Osteoblast (primary cell): ENCODE data around the gene VSTM1. TPM values are rescaled to one million over a fixed set of nuclear protein-coding genes. Genes with fewer than 3 reads are reported as not detected.

Source experiments
- DNase-seq: peaks from one replicate; pipeline ENCODE4 v3.0.0; 2011; ENCODE audit warnings: low spot score, mixed read lengths; ENCODE audit not compliant: insufficient read length; ENCODE audit errors: missing footprints
- H2AFZ ChIP-seq: 2 replicates; pipeline ENCODE4 v1.6.0; 2011; ENCODE audit warnings: mild to moderate bottlenecking, low read length
- H3K27ac ChIP-seq: 2 replicates; pipeline ENCODE4 v1.5.1; 2011; ENCODE audit warnings: mild to moderate bottlenecking, low read depth, low read length, moderate library complexity
- H3K27me3 ChIP-seq: 2 replicates; pipeline ENCODE4 v1.6.0; 2012; ENCODE audit warnings: mild to moderate bottlenecking, control low read depth, inconsistent platforms, low read length, moderate library complexity; ENCODE audit not compliant: insufficient read depth
- H3K36me3 ChIP-seq: 2 replicates; pipeline ENCODE4 v1.5.1; 2011; ENCODE audit warnings: mild to moderate bottlenecking, low read length, control low read depth, moderate library complexity; ENCODE audit not compliant: insufficient read depth
- H3K4me1 ChIP-seq: 2 replicates; pipeline ENCODE4 v1.5.1; 2011; ENCODE audit warnings: mild to moderate bottlenecking, low read length, control low read depth, moderate library complexity; ENCODE audit not compliant: insufficient read depth
- H3K4me2 ChIP-seq: 2 replicates; pipeline ENCODE4 v1.6.0; 2011; ENCODE audit warnings: mild to moderate bottlenecking, low read length; ENCODE audit not compliant: insufficient read depth
- H3K4me3 ChIP-seq: fragments of 200-600 bp; sonication (generic); 3 replicates; pipeline ENCODE4 v1.5.1; 2012; ENCODE audit warnings: mild to moderate bottlenecking, low read length, inconsistent platforms; ENCODE audit not compliant: insufficient read depth
- H3K79me2 ChIP-seq: 2 replicates; pipeline ENCODE4 v1.6.0; 2012; ENCODE audit warnings: mild to moderate bottlenecking, low read length, control low read depth, inconsistent platforms; ENCODE audit not compliant: insufficient read depth
- H3K9me3 ChIP-seq: 2 replicates; pipeline ENCODE4 v1.5.1; 2011; ENCODE audit warnings: low read depth, low read length, control low read depth
- H4K20me1 ChIP-seq: 2 replicates; pipeline ENCODE4 v1.6.0; 2012; ENCODE audit warnings: mild to moderate bottlenecking, low read length, control low read depth; ENCODE audit not compliant: insufficient read depth
- small RNA-seq: library from RNA; depleted of rRNA; stranded (forward); fragments of <200 nt; gene quantifications from one replicate; pipeline ENCODE3, GENCODE V24; 2012
- total RNA-seq: library from RNA; depleted of rRNA; stranded (reverse); fragments of >200 nt; gene quantifications from 2 replicates; pipeline ENCODE4 v1.2.3, GENCODE V29; 2012
- TF ChIP-seq, protein P1 (sequence below): IDR thresholded peaks from 2 replicates; pipeline ENCODE4 v1.5.1; 2011; ENCODE audit warnings: mild to moderate bottlenecking, low read depth, low read length, moderate library complexity; ENCODE audit errors: extremely low read depth

Gene VSTM1
- total RNA-seq, 1 donor, result not detected

DNA sequence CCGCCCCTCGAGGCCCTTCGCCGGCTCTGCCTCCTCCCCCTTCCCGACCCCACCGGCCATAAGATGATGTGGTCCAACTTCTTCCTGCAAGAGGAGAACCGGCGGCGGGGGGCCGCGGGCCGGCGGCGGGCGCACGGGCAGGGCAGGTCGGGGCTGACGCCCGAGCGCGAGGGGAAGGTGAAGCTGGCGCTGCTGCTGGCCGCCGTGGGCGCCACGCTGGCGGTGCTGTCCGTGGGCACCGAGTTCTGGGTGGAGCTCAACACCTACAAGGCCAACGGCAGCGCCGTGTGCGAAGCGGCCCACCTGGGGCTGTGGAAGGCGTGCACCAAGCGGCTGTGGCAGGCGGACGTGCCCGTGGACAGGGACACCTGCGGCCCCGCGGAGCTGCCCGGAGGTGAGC is 70.9 kb downstream of the VSTM1 start:
- H4K20me1 ChIP-seq, result no peaks in the 10 kb centered on the region
- H3K4me1 ChIP-seq, result peaks cover 8% of the 10 kb centered on the region
- H3K4me3 ChIP-seq, result no peak overlapping the region
- no peak overlapping the region for H3K4me2 ChIP-seq
- H3K27ac ChIP-seq, result no peak overlapping the region
- no peaks in the 10 kb centered on the region for H3K79me2 ChIP-seq
- H3K9me3 ChIP-seq, result no peaks in the 10 kb centered on the region
- TF ChIP-seq, protein P1, sequence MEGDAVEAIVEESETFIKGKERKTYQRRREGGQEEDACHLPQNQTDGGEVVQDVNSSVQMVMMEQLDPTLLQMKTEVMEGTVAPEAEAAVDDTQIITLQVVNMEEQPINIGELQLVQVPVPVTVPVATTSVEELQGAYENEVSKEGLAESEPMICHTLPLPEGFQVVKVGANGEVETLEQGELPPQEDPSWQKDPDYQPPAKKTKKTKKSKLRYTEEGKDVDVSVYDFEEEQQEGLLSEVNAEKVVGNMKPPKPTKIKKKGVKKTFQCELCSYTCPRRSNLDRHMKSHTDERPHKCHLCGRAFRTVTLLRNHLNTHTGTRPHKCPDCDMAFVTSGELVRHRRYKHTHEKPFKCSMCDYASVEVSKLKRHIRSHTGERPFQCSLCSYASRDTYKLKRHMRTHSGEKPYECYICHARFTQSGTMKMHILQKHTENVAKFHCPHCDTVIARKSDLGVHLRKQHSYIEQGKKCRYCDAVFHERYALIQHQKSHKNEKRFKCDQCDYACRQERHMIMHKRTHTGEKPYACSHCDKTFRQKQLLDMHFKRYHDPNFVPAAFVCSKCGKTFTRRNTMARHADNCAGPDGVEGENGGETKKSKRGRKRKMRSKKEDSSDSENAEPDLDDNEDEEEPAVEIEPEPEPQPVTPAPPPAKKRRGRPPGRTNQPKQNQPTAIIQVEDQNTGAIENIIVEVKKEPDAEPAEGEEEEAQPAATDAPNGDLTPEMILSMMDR, result no peak
- H3K27me3 ChIP-seq, result peaks cover 45% of the 10 kb centered on the region
- no peak overlapping the region for H2AFZ ChIP-seq
- H3K36me3 ChIP-seq, result no peaks in the 10 kb centered on the region
- DNase-seq, result no peak

DNA sequence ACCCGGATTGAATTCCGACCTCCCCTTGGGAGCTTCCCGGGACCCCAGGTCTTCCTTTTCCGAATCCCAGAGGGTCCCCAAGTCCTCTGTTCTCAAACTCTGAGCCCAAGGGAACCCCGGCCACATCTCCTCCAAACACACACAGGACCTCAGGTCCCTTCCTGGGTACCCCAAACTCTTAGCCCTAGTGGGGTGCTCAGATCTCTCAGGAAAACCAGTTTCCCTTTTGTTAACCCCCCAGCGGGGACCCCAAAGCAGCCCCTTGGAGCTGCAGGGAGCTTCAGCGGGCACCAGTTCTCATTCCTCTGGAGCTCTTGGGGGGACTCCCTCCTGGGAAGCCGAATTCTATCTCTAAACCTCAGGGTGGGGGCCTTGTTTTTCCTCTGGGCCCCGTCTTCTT is 71.5 kb downstream of the VSTM1 start:
- Histone ChIP-seq H3K9me3 (no peaks in the 10 kb centered on the region), H4K20me1 (no peaks in the 10 kb centered on the region), H3K4me2 (no peak overlapping the region), H3K36me3 (no peaks in the 10 kb centered on the region), H3K4me1 (peaks cover 8% of the 10 kb centered on the region), H3K79me2 (no peaks in the 10 kb centered on the region), H3K27me3 (peaks cover 39% of the 10 kb centered on the region), H3K4me3 (no peak overlapping the region), H2AFZ (no peak overlapping the region), H3K27ac (no peak overlapping the region)
- TF ChIP-seq, protein P1, result no peak
- DNase-seq, result peak; percentile 58

DNA sequence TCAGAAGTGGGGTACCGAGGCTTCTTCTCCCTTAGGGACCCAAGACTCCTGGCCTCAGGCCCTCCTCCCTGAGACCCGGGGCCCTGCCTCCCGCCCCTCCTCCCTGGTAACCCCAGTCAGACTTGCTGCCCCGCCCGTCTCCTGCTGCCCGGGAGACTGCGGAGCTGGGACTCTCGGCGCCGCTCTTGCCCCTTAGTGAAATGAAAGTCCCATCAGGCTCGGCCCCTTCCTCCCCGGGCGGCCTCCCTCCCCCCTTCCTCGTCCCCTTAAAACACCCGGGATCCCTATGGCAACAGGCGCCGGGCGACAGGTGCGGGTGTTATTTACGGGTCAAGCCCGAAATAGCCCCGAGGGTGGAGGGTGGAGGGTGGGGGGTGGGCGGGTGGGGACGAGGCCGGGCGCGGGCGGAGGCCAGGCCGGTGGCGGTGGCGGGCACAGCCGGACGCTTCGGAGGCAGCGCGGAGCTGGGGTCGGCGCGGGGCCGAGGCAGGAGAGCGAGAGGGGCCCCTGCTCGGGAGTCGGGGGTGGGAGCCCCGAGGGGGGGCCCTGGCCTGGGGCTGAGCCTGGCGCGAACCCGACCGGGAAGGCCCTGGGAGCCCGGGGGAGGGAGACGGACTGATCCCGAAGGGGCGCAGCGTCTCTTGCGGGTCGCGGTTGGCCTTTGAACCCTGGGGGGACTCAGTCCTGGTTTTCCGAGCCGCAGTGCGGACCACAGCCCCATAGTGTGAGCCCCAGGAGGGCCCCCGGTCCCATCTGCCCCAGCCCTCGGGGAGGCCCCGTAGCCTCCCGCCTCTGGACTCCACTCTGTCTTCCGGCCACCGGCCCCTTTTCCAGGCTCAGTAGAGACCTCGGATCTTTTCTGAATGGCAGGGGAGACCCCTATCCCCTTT is 72.2 kb downstream of the VSTM1 start, which contains the start of gene CACNG6:
Gene CACNG6 (plus strand): TSS at position 414 of the 890 bp plus-strand sequence. CDS start 1,241 bp downstream, outside the sequence.
- TF ChIP-seq, protein P1, result no peak
- Histone ChIP-seq H3K9me3 (no peaks in the 10 kb centered on the region), H4K20me1 (no peaks in the 10 kb centered on the region), H3K27ac (no peak within 1 kb of the TSS), H3K27me3 (peaks cover 36% of the 10 kb centered on the region), H3K36me3 (no peaks in the 10 kb centered on the region), H3K4me1 (peaks cover 8% of the 10 kb centered on the region), H2AFZ (no peak within 1 kb of the TSS), H3K79me2 (no peaks in the 10 kb centered on the region), H3K4me3 (peak within 1 kb of the TSS; percentile 55), H3K4me2 (peak within 1 kb of the TSS; percentile 67)
- DNase-seq, result peak; percentile 88

Small RNA genes lying within 50 kb of the gene (small RNA-seq; reads per million reads assigned to genes)
- not detected for gene AC012314.20

Other genes starting within 250 kb of the VSTM1 start
- gene NLRP12, start 239.6 kb downstream of the VSTM1 start, total RNA-seq, result under 0.01 TPM in 1 of 2 replicates, not detected in the other
- 16.2 and 17.4 TPM in 2 replicates for gene MYADM, start 196.0 kb downstream of the VSTM1 start, total RNA-seq
- gene PRKCG, start 181.7 kb downstream of the VSTM1 start, total RNA-seq, result under 0.01 TPM in 1 of 2 replicates, not detected in the other
- not detected in 2 replicates for gene CACNG7, start 154.6 kb downstream of the VSTM1 start, total RNA-seq
- gene CACNG8, start 101.0 kb downstream of the VSTM1 start, total RNA-seq, result not detected in 2 replicates
- 0.36 TPM in 1 of 2 replicates, not detected in the other for gene CACNG6, start 72.3 kb downstream of the VSTM1 start, total RNA-seq
- not detected in 2 replicates for gene TARM1, start 17.5 kb upstream of the VSTM1 start, total RNA-seq
- 0.36 and 0.59 TPM in 2 replicates for gene OSCAR, start 36.9 kb upstream of the VSTM1 start, total RNA-seq
- gene NDUFA3, start 39.0 kb upstream of the VSTM1 start, total RNA-seq, result 6.8 and 8.3 TPM in 2 replicates
- gene TFPT, start 51.8 kb upstream of the VSTM1 start, total RNA-seq, result 17.4 TPM in 2 replicates
- gene PRPF31, start 51.9 kb upstream of the VSTM1 start, total RNA-seq, result 42.1 and 46.7 TPM in 2 replicates
- gene CNOT3, start 73.9 kb upstream of the VSTM1 start, total RNA-seq, result 6.2 TPM in 2 replicates
- gene LENG1, start 95.8 kb upstream of the VSTM1 start, total RNA-seq, result 4.7 and 5.3 TPM in 2 replicates
- gene TMC4, start 109.3 kb upstream of the VSTM1 start, total RNA-seq, result 0.29 and 0.72 TPM in 2 replicates
- 26.1 and 30.1 TPM in 2 replicates for gene MBOAT7, start 125.7 kb upstream of the VSTM1 start, total RNA-seq
- gene TSEN34, start 127.4 kb upstream of the VSTM1 start, total RNA-seq, result 73.1 and 76.3 TPM in 2 replicates
- gene RPS9, start 137.0 kb upstream of the VSTM1 start, total RNA-seq, result 1,229 and 1,336 TPM in 2 replicates
- gene LILRB3, start 159.1 kb upstream of the VSTM1 start, total RNA-seq, result not detected in 2 replicates
- not detected in 2 replicates for gene LILRA6, start 178.9 kb upstream of the VSTM1 start, total RNA-seq
- not detected in 2 replicates for gene LILRB5, start 193.4 kb upstream of the VSTM1 start, total RNA-seq
- not detected in 2 replicates for gene LILRB2, start 217.2 kb upstream of the VSTM1 start, total RNA-seq
- 0.36 TPM in 1 of 2 replicates, not detected in the other for gene LILRA5, start 249.3 kb upstream of the VSTM1 start, total RNA-seq